NB4 (cell line): ENCODE results near the gene FBXW8.
A peak's percentile ranks its signal among the peaks of the same experiment; 100 is the strongest.

ENCODE experiments used
- DNase-seq: peaks from one replicate; pipeline ENCODE4 v3.0.0; 2010; ENCODE audit warnings: low read depth
- H3K4me3 ChIP-seq: one replicate; pipeline ENCODE4 v1.5.1; 2011; ENCODE audit warnings: mild to moderate bottlenecking, low read depth, low read length, moderate library complexity
- CTCF ChIP-seq: IDR thresholded peaks from one replicate; pipeline ENCODE4 v1.5.1; 2012; ENCODE audit warnings: low read depth, low read length
- MAX ChIP-seq: IDR thresholded peaks from 2 replicates; pipeline ENCODE4 v1.6.1; 2011; ENCODE audit warnings: low read depth, low read length
- MYC ChIP-seq: IDR thresholded peaks from 2 replicates; pipeline ENCODE4 v1.6.1; 2011; ENCODE audit warnings: low read depth, low read length
- POLR2A ChIP-seq: IDR thresholded peaks from 2 replicates; pipeline ENCODE4 v1.6.1; 2011; ENCODE audit warnings: mild to moderate bottlenecking; ENCODE audit not compliant: insufficient read length; ENCODE audit errors: extremely low read depth

The FBXW8 gene

DNA sequence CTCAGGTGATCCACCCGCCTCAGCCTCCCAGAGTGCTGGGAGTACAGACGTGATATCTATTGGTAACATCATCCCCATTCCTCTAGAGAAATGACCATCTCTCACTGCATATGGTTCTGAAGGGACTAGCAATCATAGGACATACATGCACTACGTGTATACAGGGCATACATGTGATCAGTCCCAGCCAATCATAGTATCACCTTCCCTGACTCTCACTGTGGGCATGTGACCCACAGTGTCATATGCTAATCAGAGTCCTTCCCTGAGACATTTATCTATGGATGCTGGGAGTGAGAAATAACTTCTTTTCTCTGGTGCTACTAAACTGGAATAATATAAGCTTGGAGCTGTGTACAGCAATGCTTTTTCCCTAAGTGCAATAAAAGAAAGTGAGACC, 12.1 kb upstream of the FBXW8 start:
- TF ChIP-seq POLR2A: no peak
- TF ChIP-seq MYC: no peak
- no peak for TF ChIP-seq MAX
- no peak for TF ChIP-seq CTCF
- DNase-seq: no peak
- H3K4me3 ChIP-seq: no peak overlapping the region

GRCh38 chr12:116901612-116902011, 9.1 kb upstream of the FBXW8 start:
- TF ChIP-seq CTCF: no peak
- TF ChIP-seq MAX: no peak
- TF ChIP-seq POLR2A: no peak
- TF ChIP-seq MYC: no peak
- H3K4me3 ChIP-seq: no peak overlapping the region
- DNase-seq: no peak

- DNase-seq: no peak
- H3K4me3 ChIP-seq: no peak overlapping the region
- no peak for TF ChIP-seq MYC
- no peak for TF ChIP-seq CTCF
- no peak for TF ChIP-seq POLR2A
- TF ChIP-seq MAX: no peak
Observed at GRCh38 chr12:116903818-116904217, 6.9 kb upstream of the FBXW8 start.

- DNase-seq: no peak
- no peak overlapping the region for H3K4me3 ChIP-seq
- TF ChIP-seq MYC: no peak
- TF ChIP-seq MAX: no peak
- TF ChIP-seq POLR2A: no peak
- no peak for TF ChIP-seq CTCF
Observed at GRCh38 chr12:116906285-116906684, 4.5 kb upstream of the FBXW8 start.

GRCh38 chr12:116910280-116910644, 488 bp upstream of the FBXW8 start:
- no peak for DNase-seq
- peak overlapping the region; percentile 77 for H3K4me3 ChIP-seq
- TF ChIP-seq MAX: no peak
- TF ChIP-seq POLR2A: no peak
- TF ChIP-seq CTCF: no peak
- no peak for TF ChIP-seq MYC

DNA sequence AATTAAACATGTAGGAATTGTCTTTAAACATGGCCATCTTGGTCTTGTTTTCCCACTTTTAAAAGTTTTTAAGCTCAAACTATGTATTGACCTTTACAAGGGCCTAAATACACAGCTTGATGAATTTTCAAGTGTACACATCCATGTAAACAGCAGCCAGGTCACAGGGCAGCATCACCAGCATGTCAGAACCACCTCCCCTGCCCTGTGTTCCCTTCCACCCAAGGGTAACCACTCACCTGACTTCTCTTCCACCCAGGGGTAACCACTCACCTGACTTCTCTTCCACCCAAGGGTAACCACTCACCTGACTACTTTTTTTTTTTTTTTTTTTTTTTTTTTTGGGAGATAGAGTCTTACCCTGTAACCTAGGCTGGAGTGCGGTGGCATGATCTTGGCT, 4.6 kb downstream of the FBXW8 start:
- H3K4me3 ChIP-seq: no peak overlapping the region
- no peak for TF ChIP-seq MAX
- no peak for TF ChIP-seq POLR2A
- no peak for TF ChIP-seq MYC
- TF ChIP-seq CTCF: no peak
- no peak for DNase-seq
